Posterior vena cava (tissue), 2 donors: ENCODE data around the gene ACAP2. TPM values are rescaled to one million over a fixed set of nuclear protein-coding genes. Genes with fewer than 3 reads are reported as not detected.
"Not testable (repeated sequence)": the region's sequence is repeated elsewhere in the genome, so short reads cannot be mapped to it uniquely, and the experiment has no call there.

Experiments used
- DNase-seq: peaks from one replicate; pipeline ENCODE4 v3.0.0-alpha.2; 2020; ENCODE audit warnings: low spot score
- intact Hi-C, 2 donors: fragments of 100-400 bp; cut with DNase I; formaldehyde crosslinking; loops; one replicate each; pipeline versions ENCODE4 v1.14.1 to v1.14.2; 2022 to 2023
- total RNA-seq, 2 donors: library from RNA; stranded (reverse); fragmentation: NEBNext Ultra II Directional; extraction: Animal tissue kit (Norgen Biotek cat#: 25700); gene quantifications; one replicate each; pipeline ENCODE4 v1.2.1, GENCODE V29; 2021
- donor health status: DM: yes; HTN: yes; CAD: no.
- donor health status: DM: yes; HTN: yes; CAD: no.

The ACAP2 gene
- total RNA-seq, 2 donors from 2014 or later: 46.8 to 48.4 TPM

- intact Hi-C loops, DNase-seq: not testable (repeated sequence)
Measured at GRCh38 chr3:195398460-195398859, 44.4 kb downstream of the ACAP2 start.

- intact Hi-C loops: no loop called here
Measured at GRCh38 chr3:195397524-195397923, 45.3 kb downstream of the ACAP2 start.

GRCh38 chr3:195395208-195395816, 47.5 kb downstream of the ACAP2 start:
- intact Hi-C loops: no loop called here
- DNase-seq: no peak

More at GRCh38 chr3:195397524-195397923, 45.3 kb downstream of the ACAP2 start:
- DNase-seq: no peak

- DNase-seq: no peak
- intact Hi-C loops: no loop called here
Measured at GRCh38 chr3:195394700-195395099, 48.1 kb downstream of the ACAP2 start.

- DNase-seq: no peak
- intact Hi-C loops: no loop called here
Measured at GRCh38 chr3:195394024-195394423, 48.8 kb downstream of the ACAP2 start.

- no peak for DNase-seq
- intact Hi-C loops: no loop called here
Measured at GRCh38 chr3:195388380-195388779, 54.4 kb downstream of the ACAP2 start.

- no peak for DNase-seq
- intact Hi-C loops: no loop called here
Measured at GRCh38 chr3:195386739-195387138, 56.1 kb downstream of the ACAP2 start.

GRCh38 chr3:195385526-195385925, 57.3 kb downstream of the ACAP2 start:
- no peak for DNase-seq
- intact Hi-C loops: no loop called here

- no peak for DNase-seq
- intact Hi-C loops: no loop called here
Measured at GRCh38 chr3:195384952-195385351, 57.9 kb downstream of the ACAP2 start.

- DNase-seq: no peak
- intact Hi-C loops: no loop called here
Measured at GRCh38 chr3:195372220-195372619, 70.6 kb downstream of the ACAP2 start.

GRCh38 chr3:195366200-195366925, 76.5 kb downstream of the ACAP2 start:
- intact Hi-C loops: no loop called here
- DNase-seq: no peak

GRCh38 chr3:195365371-195365770, 77.4 kb downstream of the ACAP2 start:
- DNase-seq: no peak
- intact Hi-C loops: no loop called here

- DNase-seq, intact Hi-C loops: not testable (repeated sequence)
Measured at GRCh38 chr3:195357797-195358196, 85.0 kb downstream of the ACAP2 start.

GRCh38 chr3:195356151-195357086, 86.4 kb downstream of the ACAP2 start:
- no peak for DNase-seq
- intact Hi-C loops: no loop called here

- DNase-seq, intact Hi-C loops: not testable (repeated sequence)
Measured at GRCh38 chr3:195354009-195354408, 88.8 kb downstream of the ACAP2 start.

- no peak for DNase-seq
- intact Hi-C loops: no loop called here
Measured at GRCh38 chr3:195352895-195353488, 89.8 kb downstream of the ACAP2 start.

GRCh38 chr3:195348426-195349115, 94.2 kb downstream of the ACAP2 start:
- intact Hi-C loops: no loop called here
- no peak for DNase-seq

GRCh38 chr3:195337747-195338146, 105.1 kb downstream of the ACAP2 start:
- DNase-seq: no peak
- intact Hi-C loops: no loop called here

GRCh38 chr3:195334967-195335366, 107.9 kb downstream of the ACAP2 start:
- intact Hi-C loops: no loop called here
- no peak for DNase-seq
